Measurements from ENCODE around the gene PAK6.

PAK6 gene

DNA sequence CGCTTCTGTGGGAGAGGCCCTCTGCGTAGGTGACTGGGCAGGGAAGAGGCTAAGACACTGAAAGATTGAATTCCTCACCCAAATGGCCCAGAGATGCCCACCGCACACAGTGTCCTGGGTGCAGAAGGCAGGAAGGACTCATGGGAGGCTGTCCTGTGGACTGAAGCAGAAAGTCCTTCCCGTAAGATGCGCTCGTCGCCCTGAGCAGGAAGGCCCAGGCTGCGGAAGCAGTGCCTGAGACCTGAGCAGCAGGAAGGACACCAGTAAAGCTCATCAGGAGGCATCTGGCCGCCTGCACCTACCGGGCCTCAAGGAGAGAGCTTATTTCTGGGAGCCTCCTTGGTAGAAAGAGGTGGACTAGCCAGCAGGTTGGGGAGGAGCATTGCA, 3.3 kb downstream of the PAK6 start:
- no peak for DNase-seq

DNA sequence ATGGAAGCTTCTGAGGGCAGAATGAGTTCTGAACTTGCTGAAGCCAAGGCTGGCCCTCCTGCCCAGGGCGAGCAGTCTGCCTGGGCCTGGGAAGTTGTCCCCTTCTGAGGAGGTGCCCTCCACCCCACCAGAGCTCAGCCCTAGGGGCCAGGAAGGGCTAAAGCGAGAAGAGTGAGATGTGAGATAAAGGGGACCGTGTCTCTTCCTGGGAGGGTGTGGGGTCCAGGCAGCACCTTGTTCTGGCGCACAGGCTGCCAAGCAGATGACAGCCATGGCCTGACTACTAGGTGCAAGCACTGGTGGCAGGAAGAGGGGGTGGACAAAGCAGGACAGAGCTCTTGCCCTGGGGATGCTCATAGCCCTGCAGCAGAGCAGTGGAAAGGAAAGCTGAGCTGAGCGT, 3.7 kb downstream of the PAK6 start:
- no peak for DNase-seq

DNA sequence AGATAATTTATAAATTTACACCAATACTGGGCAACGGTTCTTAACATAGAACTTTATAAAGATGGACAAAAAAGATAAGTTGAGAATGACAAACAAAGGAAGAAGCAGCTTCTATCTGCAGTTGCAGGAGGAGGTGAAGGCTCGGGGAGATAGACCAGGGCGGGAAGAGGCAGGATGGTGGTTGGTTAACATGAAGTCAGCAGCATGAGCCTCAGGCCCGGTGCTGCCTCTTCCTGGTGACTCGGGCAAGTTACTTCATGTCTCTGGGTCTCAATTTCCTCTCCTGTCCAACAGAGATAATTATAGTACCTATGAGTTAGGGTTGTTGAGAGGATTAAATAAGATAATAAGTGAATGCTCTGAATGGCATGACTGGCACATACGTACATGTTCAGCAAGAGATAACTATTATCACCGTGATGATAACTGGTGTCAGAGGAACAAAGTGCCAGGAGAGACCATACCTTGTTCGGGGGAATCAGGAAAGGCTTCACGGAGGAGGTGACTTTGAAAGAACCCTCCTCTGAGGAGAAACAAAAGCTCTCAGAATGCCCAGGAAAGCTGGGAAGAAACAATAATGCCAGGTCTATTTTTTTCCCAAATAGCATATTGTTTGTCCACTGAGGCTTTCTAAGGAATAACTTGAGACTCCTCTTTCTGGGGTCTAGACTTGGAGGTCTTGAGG, 4.4 kb downstream of the PAK6 start:
- no peak for DNase-seq

DNA sequence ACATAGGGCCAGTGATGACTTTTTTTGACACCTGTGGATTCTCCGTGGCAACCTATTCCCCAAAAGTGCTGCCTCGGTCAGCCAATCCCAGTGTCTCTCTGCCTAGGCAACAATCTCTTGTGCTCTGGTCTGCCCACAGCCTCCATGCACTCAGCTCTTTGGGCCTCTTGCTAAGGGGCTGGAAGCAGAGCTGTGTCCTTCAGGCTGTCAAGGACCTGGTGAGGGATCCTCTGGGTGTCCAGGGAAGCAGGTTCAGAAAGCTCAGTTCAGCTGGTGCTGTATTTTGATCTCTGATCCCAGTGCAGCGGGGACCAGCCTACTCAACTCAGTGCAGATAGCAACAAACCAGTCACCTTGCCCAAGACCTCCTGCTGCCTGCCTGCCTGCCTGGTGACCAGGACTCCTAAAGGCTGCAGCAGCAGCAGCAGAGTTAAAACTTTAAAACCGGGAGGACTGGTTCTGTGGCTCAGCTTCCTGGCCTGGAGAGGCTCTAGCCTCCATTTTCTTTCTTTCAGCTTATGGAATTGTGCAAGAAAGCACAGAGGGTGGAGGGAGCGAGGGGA, 6.2 kb downstream of the PAK6 start:
- no peak for DNase-seq

DNA sequence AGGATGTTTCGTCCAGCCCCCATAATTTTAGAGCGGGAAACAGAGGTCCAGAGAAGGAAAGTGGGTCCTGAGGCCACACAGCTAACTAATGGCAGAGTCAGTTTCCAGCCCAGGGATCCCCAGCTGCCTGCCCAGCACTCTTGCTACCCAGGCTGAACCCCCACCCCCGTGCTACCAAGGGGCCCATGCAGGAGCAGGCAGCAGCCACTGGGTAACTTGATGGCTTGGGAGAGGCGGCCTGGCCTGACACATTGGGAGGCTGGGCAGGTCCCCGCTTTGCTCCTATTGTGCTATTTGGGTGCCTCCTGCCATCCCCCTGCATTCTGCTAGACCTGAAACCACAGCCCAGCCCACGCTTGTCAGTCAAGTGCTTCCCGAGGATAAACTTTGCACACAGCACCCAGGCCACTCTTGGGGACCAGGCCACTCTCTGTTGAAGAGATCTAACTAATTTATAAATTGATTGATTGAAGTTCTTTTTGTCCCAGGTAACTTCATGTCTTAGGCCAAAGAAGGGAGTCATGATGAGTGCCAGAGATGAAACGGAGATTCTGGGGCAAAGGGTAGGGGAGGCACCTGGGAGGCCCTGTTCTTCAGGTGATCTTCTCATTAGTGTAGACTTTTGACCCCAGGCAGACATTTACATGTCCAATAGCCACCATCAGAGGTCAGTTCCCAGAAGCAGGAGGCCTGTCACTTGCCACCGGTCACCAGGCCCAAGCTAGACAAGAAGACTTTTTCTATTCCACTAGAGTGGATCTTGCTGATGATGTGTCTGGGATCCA, 7.0 kb downstream of the PAK6 start:
- DNase-seq, result no peak

DNA sequence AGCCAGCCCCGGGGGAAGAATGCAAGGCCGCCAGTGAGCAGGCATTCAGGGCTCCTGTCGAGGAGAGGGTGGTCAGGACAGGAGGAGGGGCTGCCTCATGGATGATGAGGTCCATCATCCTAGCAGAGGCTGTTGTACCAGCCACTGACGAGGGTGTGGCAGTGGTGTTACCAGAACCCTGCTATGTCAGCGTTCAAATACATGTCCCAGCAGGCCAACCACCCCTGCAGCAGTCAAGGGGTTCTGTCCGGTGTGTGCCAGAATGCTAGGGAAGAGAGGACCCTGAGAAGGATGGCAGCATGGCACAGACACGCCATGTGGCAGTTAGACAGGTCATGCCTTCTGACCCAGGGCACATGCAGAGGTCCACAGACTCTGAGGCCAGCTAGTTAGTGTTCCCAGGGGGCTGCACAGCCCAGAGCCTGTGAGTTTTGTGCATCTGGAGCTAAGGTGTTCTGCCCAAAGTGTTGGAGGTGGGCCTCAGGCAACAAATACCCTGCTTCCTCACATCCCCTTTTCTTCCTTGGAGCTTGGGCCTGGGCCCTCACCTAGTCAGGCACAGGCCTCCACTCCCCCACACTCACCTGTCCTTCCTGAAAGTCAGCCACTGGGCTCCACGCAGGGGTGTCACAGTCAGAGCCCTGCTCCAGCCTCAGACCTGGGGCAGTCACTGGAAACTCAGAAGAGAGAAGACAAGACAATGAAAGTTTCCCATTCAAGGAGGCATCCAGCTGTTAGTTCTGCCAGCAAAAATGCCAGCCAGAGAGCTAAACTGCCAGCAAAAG, 7.8 kb downstream of the PAK6 start:
- no peak for DNase-seq

DNA sequence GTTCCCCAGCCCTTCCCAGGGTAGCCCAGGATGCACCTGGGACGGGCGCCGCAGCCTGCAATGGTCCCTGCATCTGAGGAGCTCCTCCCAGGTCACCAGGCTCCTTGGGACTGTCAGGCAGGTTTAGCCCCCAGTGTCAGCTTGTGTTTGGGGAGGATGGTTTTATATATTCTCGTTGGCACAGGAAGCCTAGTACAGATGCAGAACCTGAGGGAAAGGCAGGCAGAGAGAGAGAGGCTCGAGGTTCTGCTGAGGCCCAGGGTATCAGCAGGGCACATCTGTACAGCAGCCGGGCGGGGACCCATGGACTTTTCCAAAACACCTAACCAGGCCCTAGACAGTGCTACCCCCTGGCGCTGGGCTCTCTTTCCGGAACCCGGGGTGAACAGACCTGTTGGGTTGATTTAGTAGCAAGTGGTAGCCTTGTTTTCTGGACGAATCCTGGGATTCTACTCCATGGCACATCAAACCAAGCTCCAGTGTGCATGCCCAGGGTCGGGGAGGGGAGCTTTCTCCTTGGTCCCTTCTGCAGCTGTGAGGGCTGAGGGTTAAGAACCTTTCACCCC, 8.6 kb downstream of the PAK6 start:
- no peak for DNase-seq

DNA sequence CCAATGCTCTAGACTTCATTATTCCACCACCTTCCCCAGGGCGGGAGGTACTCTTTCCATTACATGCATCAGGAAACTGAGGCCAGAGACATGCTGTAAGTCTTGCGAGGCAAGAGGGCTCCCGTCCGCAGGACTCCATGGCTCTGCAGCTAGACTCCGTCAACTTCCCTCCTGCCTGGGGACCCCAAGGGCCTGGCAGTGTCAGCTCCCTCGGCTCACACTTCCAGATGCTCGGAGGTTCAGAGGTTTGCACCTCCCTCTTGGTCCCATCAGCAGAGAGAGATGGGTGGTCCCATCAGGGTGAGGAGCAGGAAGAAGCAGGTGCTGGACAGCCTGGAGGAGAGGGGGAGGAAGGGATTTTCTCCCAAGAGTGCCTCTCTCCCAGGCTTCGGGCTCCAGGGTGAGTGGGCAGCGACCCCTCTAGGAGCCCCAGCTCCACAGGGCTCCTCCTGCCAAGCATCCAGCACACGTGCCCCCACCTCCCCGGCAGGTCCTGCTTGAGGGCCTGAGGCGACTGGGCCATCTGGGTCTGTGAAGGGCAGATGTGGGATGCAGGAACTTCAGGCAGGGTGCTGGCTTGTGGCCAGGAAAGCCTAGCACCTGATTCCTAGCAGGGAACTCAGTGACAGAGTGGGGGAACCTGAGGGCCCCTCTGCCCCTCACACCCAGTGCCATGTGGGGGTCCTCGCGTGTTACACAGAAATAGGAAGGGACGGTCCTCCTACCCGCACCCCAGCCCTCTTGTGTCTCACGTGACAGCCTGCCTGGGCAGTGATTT, 9.3 kb downstream of the PAK6 start:
- DNase-seq, result no peak

DNA sequence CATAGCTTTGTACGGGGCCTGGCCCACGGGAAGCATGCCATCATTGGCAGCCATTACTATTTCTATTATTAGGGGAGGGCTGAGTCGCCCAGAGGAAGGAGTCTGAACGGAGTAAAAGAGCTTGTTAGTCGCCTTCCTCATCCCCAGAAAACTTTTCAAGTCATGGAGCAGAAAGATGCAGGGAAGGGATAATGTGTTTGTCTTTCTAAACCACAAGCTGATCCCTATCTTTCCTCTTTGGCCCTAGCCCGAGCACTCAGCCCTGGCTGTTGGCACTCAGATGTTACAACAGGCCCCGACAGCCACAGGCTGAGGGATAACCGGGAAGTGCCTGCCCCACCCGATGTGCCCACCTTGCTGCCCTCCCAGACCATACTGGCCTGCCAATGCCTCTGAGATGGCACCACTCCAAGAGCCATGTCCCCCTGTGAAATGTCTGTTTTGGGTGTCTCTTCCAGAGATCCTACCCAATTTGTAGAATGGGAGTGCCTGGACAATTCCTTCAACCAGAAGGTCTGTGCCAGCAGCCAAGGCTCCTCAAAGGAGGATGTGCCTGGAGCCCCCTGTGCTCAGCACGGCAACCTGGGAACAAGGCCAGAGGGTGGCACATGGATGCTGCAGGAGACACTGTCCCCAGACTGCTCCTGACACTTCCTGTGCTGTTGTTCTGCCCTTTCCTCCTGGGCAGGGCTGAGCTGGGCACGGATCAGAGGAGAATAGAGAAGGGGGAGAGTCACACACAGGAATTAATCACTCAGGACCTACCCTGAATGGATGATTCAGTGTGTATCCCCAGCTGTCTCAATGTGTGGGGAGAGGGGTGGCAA, 10.8 kb downstream of the PAK6 start:
- DNase-seq, result no peak

DNA sequence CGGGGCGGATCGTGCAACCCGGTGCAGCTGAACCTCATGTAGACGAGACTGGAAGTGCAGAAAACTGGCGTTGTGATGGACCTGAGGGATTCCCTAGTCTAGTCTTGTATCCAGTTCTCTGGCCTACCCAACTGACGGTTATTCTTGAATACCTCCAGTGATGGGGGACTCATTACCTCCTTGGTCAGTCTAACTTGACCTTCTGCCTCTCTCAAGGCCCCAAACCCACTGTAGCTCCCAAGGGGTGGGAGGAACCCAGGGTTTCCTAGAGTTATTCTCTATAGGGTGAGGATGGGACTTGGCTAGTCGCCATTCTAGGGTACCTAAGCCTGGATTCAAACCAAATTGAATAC, 11.4 kb downstream of the PAK6 start:
- DNase-seq, result no peak

DNA sequence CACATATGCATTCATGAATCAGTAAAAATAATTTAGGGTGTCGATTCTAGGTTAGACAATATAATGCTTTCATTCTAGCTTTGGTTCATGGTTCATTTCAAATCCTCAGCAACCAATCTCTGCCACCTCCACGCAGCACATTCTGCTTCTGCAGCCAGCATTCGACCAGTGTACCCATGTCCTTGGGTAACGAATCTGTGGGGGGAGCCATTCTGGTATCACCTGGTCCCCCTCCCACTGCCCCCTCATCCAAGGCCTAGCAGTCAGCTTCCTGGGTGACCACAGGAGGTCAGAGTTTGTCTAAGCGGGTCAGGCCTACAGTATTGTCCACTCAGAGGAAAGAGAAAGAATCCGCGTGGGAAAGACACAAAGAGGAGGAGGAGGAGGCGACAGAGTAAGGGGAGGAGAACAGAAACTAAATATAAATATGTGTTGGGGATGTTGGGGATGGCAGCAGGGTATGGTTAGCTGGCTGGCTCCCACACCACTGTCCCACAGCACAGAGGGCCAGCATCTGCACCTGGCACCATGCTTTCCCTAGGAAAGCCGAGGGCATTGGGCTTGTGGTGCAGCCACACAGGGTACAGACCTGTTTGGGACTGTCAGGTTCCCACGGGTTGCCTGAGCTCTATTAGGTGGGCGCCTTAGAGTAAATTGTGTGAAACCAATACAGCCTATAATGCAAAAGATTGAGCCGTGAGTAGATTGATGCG, 12.1 kb downstream of the PAK6 start:
- no peak for DNase-seq

DNA sequence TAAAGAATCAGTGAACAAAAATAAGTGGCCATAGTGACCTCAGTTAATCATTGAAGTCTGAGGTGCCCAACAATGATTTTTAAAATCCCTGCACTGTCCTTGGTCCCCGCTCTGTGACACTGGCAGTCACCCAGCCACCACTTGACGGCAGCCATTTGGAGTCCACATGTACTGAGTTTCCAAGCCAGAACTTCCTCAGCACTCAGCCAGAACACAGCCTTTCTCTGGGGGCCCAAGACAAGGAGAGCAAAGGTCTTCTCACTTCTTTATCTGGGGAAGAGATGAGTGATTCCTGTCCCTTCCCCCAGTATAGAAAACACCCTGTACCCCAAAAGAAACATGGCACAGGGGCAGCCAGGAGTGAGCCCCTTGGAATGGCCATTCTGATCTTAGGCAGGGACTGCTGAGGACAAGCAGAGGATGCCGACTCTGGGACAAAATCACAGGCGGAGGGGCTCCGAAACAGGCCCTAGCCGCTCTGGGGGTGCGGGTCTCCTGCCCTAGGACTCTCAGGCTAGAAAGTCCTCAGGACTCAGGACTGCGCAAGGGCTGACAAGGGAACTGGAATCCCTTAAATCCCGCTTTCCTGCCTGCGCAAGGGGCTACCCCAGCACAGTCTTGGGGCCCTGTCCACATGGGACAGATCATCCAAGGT, 12.8 kb downstream of the PAK6 start:
- DNase-seq, result no peak

DNA sequence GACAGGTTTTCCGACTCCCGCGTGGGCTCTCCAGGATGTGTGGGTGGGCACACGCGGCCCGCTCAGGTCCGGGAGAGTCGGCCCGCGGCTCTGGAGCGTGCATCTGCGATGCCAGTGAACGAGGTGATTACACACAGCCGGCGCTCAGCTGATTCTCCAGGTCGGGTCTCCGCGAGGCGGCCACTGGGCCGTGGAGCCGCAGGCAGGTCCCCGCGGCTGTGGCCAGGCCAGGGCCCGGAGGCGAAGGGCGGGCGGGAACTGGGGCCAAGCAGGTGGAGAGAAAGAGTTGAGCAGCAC, 13.2 kb downstream of the PAK6 start:
- DNase-seq, result no peak

DNA sequence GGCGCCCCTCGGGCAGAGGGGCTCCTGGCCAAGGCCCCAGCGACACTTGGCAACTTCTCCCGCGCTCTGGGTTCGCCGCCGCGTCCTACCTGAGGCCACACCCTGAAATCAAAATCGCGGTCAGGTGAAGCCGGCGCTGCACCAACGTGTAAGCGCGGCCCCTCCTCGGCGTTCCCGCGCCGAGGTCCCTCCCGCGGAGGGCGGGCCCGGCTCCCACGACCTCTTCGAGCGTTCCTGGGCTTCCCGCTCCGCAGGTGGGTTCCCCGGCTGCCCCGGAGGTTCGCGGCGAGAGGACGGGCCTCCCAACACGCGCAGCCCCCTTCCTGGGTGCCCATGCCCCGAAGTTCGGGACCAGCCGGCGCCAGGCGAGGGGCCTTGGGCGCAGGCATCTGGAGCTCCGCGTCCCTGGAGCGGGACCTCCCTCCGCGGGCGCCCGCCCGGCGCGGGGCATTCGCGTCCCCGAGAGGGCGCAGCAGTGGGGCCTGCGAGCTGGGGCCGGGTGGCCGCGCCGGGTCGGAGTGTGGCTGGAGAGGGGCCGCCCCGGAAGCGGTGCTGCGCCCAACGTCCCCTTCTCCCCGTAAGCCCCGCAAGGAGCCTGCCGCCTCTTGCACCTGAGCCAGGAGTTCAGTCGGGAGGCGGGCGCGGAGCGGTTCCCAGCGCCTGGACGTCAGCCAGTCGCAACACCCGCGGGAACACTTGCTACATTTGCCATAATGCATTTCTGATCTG, 13.7 kb downstream of the PAK6 start:
- peak; percentile 13 for DNase-seq

DNA sequence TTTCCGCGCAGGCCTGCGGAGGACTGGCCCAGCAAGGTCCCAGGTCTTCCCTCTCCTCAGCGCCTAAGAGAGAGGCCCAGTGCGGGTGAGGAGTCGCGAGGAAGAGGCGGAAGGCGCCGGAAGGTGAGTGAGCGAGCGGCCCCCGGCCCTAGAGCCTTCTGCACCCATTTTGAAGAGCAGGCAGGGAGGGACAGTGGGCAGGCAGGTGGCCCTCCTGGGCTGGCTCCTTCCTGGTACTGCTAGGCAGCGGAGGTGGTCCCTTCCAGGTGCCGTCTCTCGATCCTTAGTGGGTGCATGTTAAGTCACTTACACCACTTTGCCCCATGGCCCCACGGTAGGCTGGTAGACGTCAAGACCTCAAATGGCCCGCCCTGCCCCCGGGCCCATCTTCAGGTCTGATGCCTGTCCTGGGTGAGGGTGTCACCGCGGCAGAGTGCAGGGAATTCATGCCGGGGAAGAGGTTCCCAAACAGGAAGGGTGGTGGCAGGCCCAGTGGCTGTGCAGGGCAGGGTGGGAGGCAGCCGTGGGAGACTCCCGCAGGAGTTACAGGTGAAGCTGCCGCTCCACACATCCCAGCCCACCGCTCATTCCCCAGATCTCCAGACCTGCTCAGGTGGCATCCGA, 14.4 kb downstream of the PAK6 start:
- DNase-seq, result no peak

DNA sequence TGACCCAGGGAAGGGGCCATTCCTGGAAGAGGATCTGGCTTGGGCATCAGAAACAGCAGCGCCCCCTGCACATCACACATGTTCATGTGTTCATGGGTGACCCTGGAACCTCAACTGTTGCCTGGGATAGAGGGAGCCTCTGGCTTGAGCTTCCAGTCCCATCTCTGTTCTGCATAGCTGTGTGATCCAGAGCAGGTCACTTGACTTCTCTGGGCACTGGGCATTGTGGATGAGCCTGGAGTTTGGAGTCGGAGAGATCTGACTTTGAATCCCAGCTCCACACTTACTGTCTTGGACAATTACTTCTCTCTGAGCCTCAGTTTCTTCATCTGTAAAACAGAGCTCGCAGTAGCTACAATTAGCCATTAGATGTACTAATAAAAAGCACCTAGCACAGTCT, 15.6 kb downstream of the PAK6 start:
- no peak for DNase-seq

DNA sequence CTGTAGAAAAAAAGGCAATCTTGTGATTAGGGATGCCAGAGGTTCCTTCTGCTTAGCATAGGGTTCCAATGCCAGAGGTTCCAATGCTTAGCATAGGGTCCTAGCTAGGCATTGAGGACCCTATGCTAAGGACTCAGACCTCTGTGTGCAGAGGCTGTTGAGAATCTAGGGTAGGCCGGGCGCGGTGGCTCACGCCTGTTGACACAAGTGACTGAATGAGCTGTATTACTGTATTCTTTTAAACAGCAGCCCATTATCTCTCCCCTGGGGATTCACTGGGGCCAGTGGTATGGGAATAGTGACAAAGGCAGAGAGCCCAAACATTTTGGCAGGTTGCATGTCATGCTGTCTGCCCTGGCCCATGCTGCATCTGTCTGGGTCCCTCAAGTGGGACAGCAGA, 16.2 kb downstream of the PAK6 start:
- DNase-seq, result no peak

DNA sequence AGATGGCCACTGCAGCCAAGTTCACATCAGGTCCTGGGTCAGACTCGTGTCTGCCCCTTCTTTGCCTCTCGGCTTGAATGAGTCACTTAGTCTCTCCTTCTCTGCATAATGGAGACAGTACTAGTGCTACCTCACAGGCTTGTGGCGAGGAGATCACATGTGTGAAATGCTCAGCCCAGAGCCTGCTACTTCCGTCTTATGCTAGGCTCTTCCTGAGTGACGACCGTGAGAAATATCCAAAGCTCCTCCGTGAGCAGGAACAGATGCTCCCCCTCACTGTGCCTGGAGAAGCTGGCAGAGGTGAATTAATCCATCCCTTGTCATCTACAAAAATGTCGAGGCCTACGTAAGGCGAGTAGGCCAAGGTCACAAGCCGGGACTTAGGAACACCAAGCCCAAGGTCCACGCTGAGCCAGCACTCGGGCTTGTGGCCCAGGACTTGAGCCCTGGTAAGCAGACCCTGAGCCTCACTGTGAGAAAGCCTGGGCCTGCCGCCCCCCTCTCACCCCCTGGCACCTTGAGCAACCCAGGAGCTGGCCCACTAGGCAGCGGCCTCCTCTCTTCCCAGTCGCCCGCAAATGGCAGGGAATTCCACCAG, 17.9 kb downstream of the PAK6 start:
- no peak for DNase-seq
